Thymus (tissue), 11 donors: ENCODE results near the gene CHSY1. TPM values are rescaled to one million over a fixed set of nuclear protein-coding genes. Genes with fewer than 3 reads are reported as not detected.

Source experiments
- DNase-seq, 9 donors: peaks; one replicate each; pipeline ENCODE4 v3.0.0-alpha.2; 2013; ENCODE audit warnings: low spot score in 9 of 9, low read depth in 6 of 9, missing footprints in 1 of 9
- H3K27ac ChIP-seq, 2 donors: one replicate each; pipeline ENCODE4 v1.5.1; 2013; ENCODE audit warnings: control low read depth in 1 of 2, low read depth in 1 of 2, low read length in 1 of 2, mild to moderate bottlenecking in 1 of 2, moderate library complexity in 1 of 2
- H3K27me3 ChIP-seq, 2 donors: one replicate each; pipeline ENCODE4 v1.5.1; 2013; ENCODE audit warnings: low read length in 1 of 2; ENCODE audit not compliant: control insufficient read depth in 2 of 2, insufficient read depth in 1 of 2
- H3K36me3 ChIP-seq, 2 donors: one replicate each; pipeline ENCODE4 v1.5.1; 2013; ENCODE audit warnings: low read length in 1 of 2, mild to moderate bottlenecking in 1 of 2, moderate library complexity in 1 of 2; ENCODE audit not compliant: control insufficient read depth in 2 of 2, insufficient read depth in 2 of 2
- H3K4me1 ChIP-seq, 2 donors: one replicate each; pipeline ENCODE4 v1.5.1; 2013; ENCODE audit warnings: low read length in 2 of 2; ENCODE audit not compliant: control insufficient read depth in 2 of 2, insufficient read depth in 2 of 2
- H3K4me3 ChIP-seq, 2 donors: one replicate each; pipeline ENCODE4 v1.5.1; 2013; ENCODE audit warnings: low read length in 2 of 2, control low read depth in 1 of 2, mild to moderate bottlenecking in 1 of 2
- H3K9me3 ChIP-seq, 2 donors: one replicate each; pipeline ENCODE4 v1.5.1; 2013; ENCODE audit warnings: low read length in 1 of 2, mild to moderate bottlenecking in 1 of 2; ENCODE audit not compliant: control insufficient read depth in 2 of 2, insufficient read depth in 1 of 2
- WGBS: extraction: QIAGEN DNeasy Blood & Tissue Kit; methylation state at CpG from one replicate; pipeline ENCODE4 v1.1.7; 2013; 5-methylcytosine and 5-hydroxymethylcytosine counted together
- polyA plus RNA-seq: library from polyadenylated mRNA; stranded (reverse); fragments of 200-250 nt; gene quantifications from one replicate; pipeline ENCODE4 v1.2.3, GENCODE V29; 2013
- total RNA-seq: library from RNA; stranded (reverse); fragments of 120-200 nt; gene quantifications from one replicate; pipeline ENCODE4 v1.2.4, GENCODE V29; 2013
- donor health status: healthy.

The CHSY1 gene
- total and polyA plus RNA-seq, 2 donors: 13.1 to 14.9 TPM

GRCh38 chr15:101211897-101212296, 40.0 kb downstream of the CHSY1 start:
- no peaks in the 10 kb centered on the region for H3K4me1 ChIP-seq

GRCh38 chr15:101210466-101210865, 41.4 kb downstream of the CHSY1 start:
- Histone ChIP-seq H3K4me1 (peaks cover 0 to 3% of the 10 kb centered on the region in 2 donors), H3K9me3 (no peaks in the 10 kb centered on the region), H3K4me3 (no peak overlapping the region), H3K36me3 (no peaks in the 10 kb centered on the region), H3K27me3 (no peaks in the 10 kb centered on the region), H3K27ac (no peak overlapping the region)
- WGBS: 92% methylated on average over 2 of the region's 2 CpGs
- no peak for DNase-seq

More at GRCh38 chr15:101211897-101212296, 40.0 kb downstream of the CHSY1 start:
- Histone ChIP-seq H3K9me3 (no peaks in the 10 kb centered on the region), H3K36me3 (no peaks in the 10 kb centered on the region), H3K4me3 (no peak overlapping the region), H3K27me3 (no peaks in the 10 kb centered on the region), H3K27ac (no peak overlapping the region)
- WGBS: 82% methylated on average over 4 of the region's 4 CpGs
- DNase-seq: no peak

GRCh38 chr15:101210058-101210457, 41.8 kb downstream of the CHSY1 start:
- H3K9me3 ChIP-seq: no peaks in the 10 kb centered on the region
- H3K27me3 ChIP-seq: no peaks in the 10 kb centered on the region
- WGBS: 74% methylated on average over 1 of the region's 1 CpG
- H3K4me1 ChIP-seq: peaks cover 0 to 3% of the 10 kb centered on the region in 2 donors
- no peaks in the 10 kb centered on the region for H3K36me3 ChIP-seq
- no peak overlapping the region for H3K4me3 ChIP-seq
- H3K27ac ChIP-seq: no peak overlapping the region
- DNase-seq: no peak

- no peaks in the 10 kb centered on the region for H3K9me3 ChIP-seq
- WGBS: 97% methylated on average over 5 of the region's 5 CpGs
- H3K27me3 ChIP-seq: no peaks in the 10 kb centered on the region
- peaks cover 0 to 3% of the 10 kb centered on the region in 2 donors for H3K4me1 ChIP-seq
- H3K27ac ChIP-seq: no peak overlapping the region
- no peak for DNase-seq
- no peak overlapping the region for H3K4me3 ChIP-seq
- no peaks in the 10 kb centered on the region for H3K36me3 ChIP-seq
Observed at GRCh38 chr15:101209285-101209845, 42.5 kb downstream of the CHSY1 start.

GRCh38 chr15:101207867-101208288, 44.0 kb downstream of the CHSY1 start:
- no peak overlapping the region for H3K4me3 ChIP-seq
- H3K36me3 ChIP-seq: no peaks in the 10 kb centered on the region
- H3K27me3 ChIP-seq: no peaks in the 10 kb centered on the region
- no peak for DNase-seq
- H3K9me3 ChIP-seq: no peaks in the 10 kb centered on the region
- H3K27ac ChIP-seq: no peak overlapping the region
- 97% methylated on average over 5 of the region's 5 CpGs for WGBS
- H3K4me1 ChIP-seq: peaks cover 0 to 6% of the 10 kb centered on the region in 2 donors

- Histone ChIP-seq H3K9me3 (no peaks in the 10 kb centered on the region), H3K27ac (no peak overlapping the region), H3K4me1 (peaks cover 0 to 14% of the 10 kb centered on the region in 2 donors), H3K4me3 (no peak overlapping the region), H3K36me3 (no peaks in the 10 kb centered on the region), H3K27me3 (no peaks in the 10 kb centered on the region)
- 78% methylated on average over 12 of the region's 12 CpGs for WGBS
- peak in 5 of 9 donors; percentile 15 to 55 (median 21) for DNase-seq
Observed at GRCh38 chr15:101206176-101206591, 45.7 kb downstream of the CHSY1 start.

- Histone ChIP-seq H3K36me3 (no peaks in the 10 kb centered on the region), H3K4me3 (no peak overlapping the region), H3K27me3 (no peaks in the 10 kb centered on the region), H3K27ac (no peak overlapping the region), H3K9me3 (no peaks in the 10 kb centered on the region), H3K4me1 (peaks cover 6 to 24% of the 10 kb centered on the region in 2 donors)
- 87% methylated on average over 5 of the region's 5 CpGs for WGBS
- DNase-seq: no peak
Observed at GRCh38 chr15:101204739-101205535, 46.9 kb downstream of the CHSY1 start.

GRCh38 chr15:101203607-101204189, 48.1 kb downstream of the CHSY1 start:
- Histone ChIP-seq H3K36me3 (no peaks in the 10 kb centered on the region), H3K27ac (no peak overlapping the region), H3K4me3 (no peak overlapping the region), H3K9me3 (no peaks in the 10 kb centered on the region), H3K4me1 (peaks cover 11 to 36% of the 10 kb centered on the region in 2 donors), H3K27me3 (no peaks in the 10 kb centered on the region)
- no peak for DNase-seq
- WGBS: 94% methylated on average over 7 of the region's 7 CpGs

GRCh38 chr15:101203029-101203573, 48.7 kb downstream of the CHSY1 start:
- H3K4me3 ChIP-seq: no peak overlapping the region
- no peak overlapping the region for H3K27ac ChIP-seq
- H3K4me1 ChIP-seq: peaks cover 11 to 39% of the 10 kb centered on the region in 2 donors
- no peak for DNase-seq
- WGBS: 45% methylated on average over 4 of the region's 4 CpGs
- H3K9me3 ChIP-seq: no peaks in the 10 kb centered on the region
- H3K36me3 ChIP-seq: no peaks in the 10 kb centered on the region
- H3K27me3 ChIP-seq: no peaks in the 10 kb centered on the region
